Heart left ventricle (tissue), 13 donors: ENCODE data around the gene ANXA8.
"Not testable (repeated sequence)": the region's sequence is repeated elsewhere in the genome, so short reads cannot be mapped to it uniquely, and the experiment has no call there.

Source experiments
- POLR2A ChIP-seq, 2 donors: fragments of 450-650 bp; IDR thresholded peaks; one replicate each; pipeline ENCODE4 v1.6.1; 2017; ENCODE audit warnings: antibody characterized with exemption in 2 of 2, mild to moderate bottlenecking in 2 of 2, moderate library complexity in 2 of 2
- TF ChIP-seq, protein P1 (sequence below), 12 donors: fragments of 200-600 bp; sonication (generic) in 4 of 12; IDR thresholded peaks; one replicate each; pipeline versions ENCODE4 v1.5.0 to v1.8.0; 2018 to 2022; ENCODE audit warnings: antibody characterized with exemption in 12 of 12, mild to moderate bottlenecking in 5 of 12
- donor health status: ischemic (EF 13 %, LVEDD 7.1; RV severe dilation, severe dysfunction).
- donor health status: DM: no; HTN: yes; CAD: no.
- donor health status: DM: no; HTN: no; CAD: no.
- donor health status: ischemic (EF 25% LVEDD 6.9; RV normal size, moderate dysfunction).
- donor health status: ischemic (EF 25% LVEDD 5.7; RV mildly dilated, moderate dysfunction).
- donor health status: ischemic (EF 35%, LVEDD 5.7; RV mildly dilated, moderate dysfunction).
- donor health status: nonischemic (EF 11% LVEDD 7.7; RV severe dilation, severe dysfunction).
- donor health status: DM: yes; HTN: yes; CAD: no.
- donor health status: PGD.
- donor health status: ischemic (EF 29% LVEDD 5.4; RV normal size, mild dysfunction).
- donor health status: nonischemic (EF 23%, LVEDD 6.1; RV moderate dilation, normal function).

- not testable (repeated sequence) for TF ChIP-seq POLR2A (IDR thresholded peaks at IDR 0.05)
- TF ChIP-seq, protein P1, sequence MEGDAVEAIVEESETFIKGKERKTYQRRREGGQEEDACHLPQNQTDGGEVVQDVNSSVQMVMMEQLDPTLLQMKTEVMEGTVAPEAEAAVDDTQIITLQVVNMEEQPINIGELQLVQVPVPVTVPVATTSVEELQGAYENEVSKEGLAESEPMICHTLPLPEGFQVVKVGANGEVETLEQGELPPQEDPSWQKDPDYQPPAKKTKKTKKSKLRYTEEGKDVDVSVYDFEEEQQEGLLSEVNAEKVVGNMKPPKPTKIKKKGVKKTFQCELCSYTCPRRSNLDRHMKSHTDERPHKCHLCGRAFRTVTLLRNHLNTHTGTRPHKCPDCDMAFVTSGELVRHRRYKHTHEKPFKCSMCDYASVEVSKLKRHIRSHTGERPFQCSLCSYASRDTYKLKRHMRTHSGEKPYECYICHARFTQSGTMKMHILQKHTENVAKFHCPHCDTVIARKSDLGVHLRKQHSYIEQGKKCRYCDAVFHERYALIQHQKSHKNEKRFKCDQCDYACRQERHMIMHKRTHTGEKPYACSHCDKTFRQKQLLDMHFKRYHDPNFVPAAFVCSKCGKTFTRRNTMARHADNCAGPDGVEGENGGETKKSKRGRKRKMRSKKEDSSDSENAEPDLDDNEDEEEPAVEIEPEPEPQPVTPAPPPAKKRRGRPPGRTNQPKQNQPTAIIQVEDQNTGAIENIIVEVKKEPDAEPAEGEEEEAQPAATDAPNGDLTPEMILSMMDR (IDR thresholded peaks at IDR 0.05) = not testable (repeated sequence)
Measured at GRCh38 chr10:47472072-47472471, 11.8 kb downstream of the ANXA8 start.
